H1 (cell line): ENCODE results near the gene EGF. TPM values are rescaled to one million over a fixed set of nuclear protein-coding genes. Genes with fewer than 3 reads are reported as not detected.
A peak's percentile ranks its signal among the peaks of the same experiment; 100 is the strongest.

Experiments used
- CTCF ChIA-PET: fragments of 300-600 bp; sonication (Branson Sonifier 250); formaldehyde crosslinking; loops from one replicate; lab custom pipeline; 2021; ENCODE audit not compliant: partially characterized antibody; lab: Charles Lee
- POLR2A ChIA-PET: fragments of 300-600 bp; sonication (Branson Sonifier 250); formaldehyde crosslinking; loops from one replicate; lab custom pipeline; 2021; ENCODE audit warnings: inconsistent platforms; ENCODE audit not compliant: partially characterized antibody; lab: Charles Lee
- DNase-seq, 2 experiments: peaks; one replicate each; pipeline versions ENCODE4 v3.0.0 to v3.0.0-alpha.2; 2010 to 2022; ENCODE audit warnings: low spot score in 2 of 2, low read depth in 1 of 2, mixed read lengths in 1 of 2
- FAIRE-seq: peaks from 2 replicates; lab custom pipeline; 2011; peaks lifted over from hg19 to GRCh38; lab: Jason Lieb, UNC
- H2AFZ ChIP-seq: 2 replicates; pipeline ENCODE4 v1.8.1; 2012; ENCODE audit warnings: low read length, inconsistent platforms
- H2AK5ac ChIP-seq: 2 replicates; pipeline ENCODE4 v1.6.1; 2013; ENCODE audit warnings: low read depth, low read length
- H2BK120ac ChIP-seq: replicated peaks from 2 replicates; pipeline ENCODE3; 2013; ENCODE audit warnings: low read depth, low read length, inconsistent platforms
- H2BK12ac ChIP-seq: 2 replicates; pipeline ENCODE4 v1.6.1; 2013; ENCODE audit warnings: low read depth, low read length
- H2BK15ac ChIP-seq: 2 replicates; pipeline ENCODE4 v1.6.1; 2013; ENCODE audit warnings: low read length
- H2BK20ac ChIP-seq: 2 replicates; pipeline ENCODE4 v1.6.1; 2013; ENCODE audit warnings: low read length
- H2BK5ac ChIP-seq: 2 replicates; pipeline ENCODE4 v1.6.1; 2013; ENCODE audit warnings: low read depth, low read length
- H3K14ac ChIP-seq: 2 replicates; pipeline ENCODE4 v1.6.1; 2013; ENCODE audit warnings: inconsistent platforms; ENCODE audit not compliant: insufficient read length
- H3K18ac ChIP-seq: 2 replicates; pipeline ENCODE4 v1.6.1; 2013; ENCODE audit warnings: low read length; ENCODE audit errors: extremely low read depth
- H3K23ac ChIP-seq: 2 replicates; pipeline ENCODE4 v1.6.1; 2013; ENCODE audit warnings: inconsistent platforms; ENCODE audit not compliant: insufficient read length
- H3K23me2 ChIP-seq: 2 replicates; pipeline ENCODE4 v1.6.1; 2013; ENCODE audit warnings: low read depth, low read length
- H3K27ac ChIP-seq: 2 replicates; pipeline ENCODE4 v1.6.1; 2011; ENCODE audit warnings: low read depth, low read length, inconsistent platforms
- H3K27me3 ChIP-seq, 4 experiments: replicated peaks in 1 of 4; 1 replicate in 1 of 4; 2 replicates in 3 of 4; pipeline versions ENCODE4 v1.6.1 to v1.8.1; 2011 to 2013; ENCODE audit warnings: low read length in 3 of 4, mild to moderate bottlenecking in 3 of 4, inconsistent platforms in 2 of 4, mixed read lengths in 2 of 4, moderate library complexity in 1 of 4; ENCODE audit not compliant: control insufficient read depth in 3 of 4, insufficient read depth in 3 of 4; ENCODE audit errors: extremely low read depth in 1 of 4
- H3K36me3 ChIP-seq, 4 experiments: 2 replicates each; pipeline versions ENCODE4 v1.6.1 to v1.8.1; 2011 to 2013; ENCODE audit warnings: mild to moderate bottlenecking in 4 of 4, low read length in 3 of 4, moderate library complexity in 2 of 4, control low read depth in 1 of 4, inconsistent platforms in 1 of 4; ENCODE audit not compliant: insufficient read depth in 4 of 4, control insufficient read depth in 2 of 4
- H3K4ac ChIP-seq: replicated peaks from 2 replicates; pipeline ENCODE3; 2013; ENCODE audit warnings: low read length, low read depth, mixed read lengths, inconsistent platforms; ENCODE audit not compliant: insufficient read length
- H3K4me1 ChIP-seq, 4 experiments: replicated peaks in 1 of 4; 1 replicate in 1 of 4; 2 replicates in 3 of 4; pipeline versions ENCODE4 v1.6.1 to v1.8.1; 2011 to 2013; ENCODE audit warnings: low read length in 3 of 4, inconsistent platforms in 2 of 4, mixed read lengths in 1 of 4; ENCODE audit not compliant: insufficient read depth in 4 of 4, control insufficient read depth in 3 of 4
- H3K4me2 ChIP-seq, 2 experiments: 2 replicates each; pipeline versions ENCODE4 v1.6.1 to v1.8.1; 2011 to 2013; ENCODE audit warnings: low read depth in 2 of 2, low read length in 2 of 2, control low read depth in 1 of 2, inconsistent platforms in 1 of 2, mild to moderate bottlenecking in 1 of 2; ENCODE audit not compliant: insufficient read depth in 1 of 2
- H3K4me3 ChIP-seq, 4 experiments: fragments of 200-600, 300-600 bp in 1 of 4; sonication (generic), shearing (Covaris generic), sonication (Bioruptor Twin) in 1 of 4; 2 replicates each; pipeline versions ENCODE4 v1.5.1 to v1.8.1; 2011 to 2016; ENCODE audit warnings: low read length in 4 of 4, low read depth in 3 of 4, control low read depth in 2 of 4, inconsistent platforms in 2 of 4, mild to moderate bottlenecking in 2 of 4, mixed read lengths in 1 of 4, moderate library complexity in 1 of 4; ENCODE audit not compliant: insufficient read depth in 2 of 4; ENCODE audit errors: extremely low read depth in 1 of 4
- H3K56ac ChIP-seq: replicated peaks from 2 replicates; pipeline ENCODE3; 2013; ENCODE audit warnings: low read depth, mild to moderate bottlenecking, mixed read lengths, low read length, inconsistent platforms; ENCODE audit not compliant: insufficient read length
- H3K79me1 ChIP-seq: 2 replicates; pipeline ENCODE4 v1.6.1; 2013; ENCODE audit warnings: low read depth, low read length, control low read depth
- H3K79me2 ChIP-seq, 2 experiments: 2 replicates each; pipeline versions ENCODE4 v1.6.1 to v1.8.1; 2012 to 2013; ENCODE audit warnings: low read length in 2 of 2, mild to moderate bottlenecking in 2 of 2, inconsistent platforms in 1 of 2; ENCODE audit not compliant: insufficient read depth in 2 of 2, control insufficient read depth in 1 of 2
- H3K9ac ChIP-seq, 4 experiments: replicated peaks in 1 of 4; 1 replicate in 1 of 4; 2 replicates in 3 of 4; pipeline versions ENCODE4 v1.6.1 to v1.8.1; 2011 to 2013; ENCODE audit warnings: low read depth in 3 of 4, low read length in 3 of 4, control low read depth in 2 of 4, mild to moderate bottlenecking in 2 of 4, moderate library complexity in 2 of 4, inconsistent platforms in 1 of 4; ENCODE audit errors: extremely low read depth in 1 of 4
- H3K9me3 ChIP-seq, 2 experiments: 2 replicates each; pipeline versions ENCODE4 v1.6.1 to v1.8.1; 2012 to 2013; ENCODE audit warnings: mild to moderate bottlenecking in 2 of 2, moderate library complexity in 2 of 2, control low read depth in 1 of 2, inconsistent platforms in 1 of 2, low read depth in 1 of 2, low read length in 1 of 2, mixed read lengths in 1 of 2; ENCODE audit not compliant: insufficient read depth in 2 of 2
- H4K20me1 ChIP-seq, 2 experiments: replicated peaks in 1 of 2; 2 replicates each; pipeline versions ENCODE3 to v1.8.1; 2011 to 2013; ENCODE audit warnings: inconsistent platforms in 2 of 2, low read length in 2 of 2, mild to moderate bottlenecking in 1 of 2; ENCODE audit not compliant: insufficient read depth in 2 of 2, control insufficient read depth in 1 of 2
- H4K5ac ChIP-seq: 2 replicates; pipeline ENCODE4 v1.6.1; 2013; ENCODE audit warnings: low read length, low read depth, mixed read lengths, inconsistent platforms; ENCODE audit not compliant: insufficient read length
- H4K8ac ChIP-seq: 2 replicates; pipeline ENCODE4 v1.8.0; 2013; ENCODE audit warnings: mild to moderate bottlenecking, moderate library complexity, low read length, inconsistent platforms; ENCODE audit not compliant: insufficient read depth; ENCODE audit errors: extremely low read depth
- H4K91ac ChIP-seq: replicated peaks from 2 replicates; pipeline ENCODE3; 2013; ENCODE audit warnings: low read length, mixed read lengths, inconsistent platforms; ENCODE audit not compliant: insufficient read length
- BCL11A ChIP-seq, 2 experiments: IDR thresholded peaks; one replicate each; pipeline ENCODE4 v1.6.1; 2011; ENCODE audit warnings: low read depth in 2 of 2, low read length in 2 of 2, mild to moderate bottlenecking in 2 of 2
- BRCA1 ChIP-seq: IDR thresholded peaks from 2 replicates; pipeline ENCODE4 v1.6.1; 2012; ENCODE audit warnings: low read depth, low read length, improper control_type of control experiment
- HDAC2 ChIP-seq, 2 experiments: fragments of 300-600 bp in 1 of 2; sonication (generic) in 1 of 2; IDR thresholded peaks; 2 replicates each; pipeline ENCODE4 v1.6.1; 2011 to 2012; ENCODE audit warnings: low read depth in 2 of 2, low read length in 2 of 2, mild to moderate bottlenecking in 2 of 2, moderate library complexity in 2 of 2, borderline replicate concordance in 1 of 2, inconsistent platforms in 1 of 2
- SIN3A ChIP-seq, 2 experiments: IDR thresholded peaks in 1 of 2; conservative IDR thresholded peaks in 1 of 2; 2 replicates each; pipeline ENCODE4 v1.6.1; 2011 to 2012; ENCODE audit warnings: low read length in 2 of 2, improper control_type of control experiment in 1 of 2, low read depth in 1 of 2, mild to moderate bottlenecking in 1 of 2
- SIX5 ChIP-seq: IDR thresholded peaks from 2 replicates; pipeline ENCODE4 v1.6.1; 2011; ENCODE audit warnings: mild to moderate bottlenecking, low read depth, low read length
- WGBS, 2 experiments: shearing (Covaris generic) in 1 of 2; methylation state at CpG; one replicate each; pipeline versions ENCODE4 v1.1.6 to v1.1.7; 2013 to 2015; ENCODE audit warnings: low lambda C conversion rate in 2 of 2, mixed read lengths in 2 of 2, inconsistent platforms in 1 of 2, low coverage in 1 of 2, missing lambda C conversion rate in 1 of 2; ENCODE audit not compliant: insufficient replicate concordance in 2 of 2, insufficient coverage in 1 of 2, insufficient read length in 1 of 2; ENCODE audit errors: extremely low coverage in 1 of 2, missing lambda C conversion rate in 1 of 2; 5-methylcytosine and 5-hydroxymethylcytosine counted together
- polyA plus RNA-seq, 7 experiments: library from polyadenylated mRNA; depleted of rRNA in 3 of 7; stranded (reverse) in 5 of 7; unstranded in 2 of 7; fragments of >200 nt in 5 of 7; fragments of 200-250 nt in 2 of 7; gene quantifications; 1 replicate in 5 of 7; 2 replicates in 1 of 7; 4 replicates in 1 of 7; pipeline versions ENCODE4 v1.2.1 to v1.2.3, GENCODE V29; 2011 to 2013; ENCODE audit warnings: missing spikeins in 2 of 7, mixed read lengths in 2 of 7
- total RNA-seq: library from RNA; stranded (reverse); fragmentation: NEBNext Ultra II Directional; extraction: Animal tissue kit (Norgen Biotek cat#: 25700); gene quantifications from 2 replicates; pipeline ENCODE4 v1.2.1, GENCODE V29; 2021
- TF ChIP-seq, protein P1 (sequence below), 3 experiments: IDR thresholded peaks; 1 replicate in 2 of 3; 2 replicates in 1 of 3; pipeline versions ENCODE4 v1.5.1 to v1.6.1; 2011; ENCODE audit warnings: low read length in 3 of 3, mild to moderate bottlenecking in 3 of 3, inconsistent platforms in 2 of 3, low read depth in 1 of 3, moderate library complexity in 1 of 3; ENCODE audit not compliant: insufficient read depth in 1 of 3; ENCODE audit errors: control extremely low read depth in 1 of 3

Gene EGF
- total and polyA plus RNA-seq, 2 of the 8 experiments (the other 6 are each of a cell fraction or from before 2014, with no cell fraction given) = 1.5 to 2.6 TPM

DNA sequence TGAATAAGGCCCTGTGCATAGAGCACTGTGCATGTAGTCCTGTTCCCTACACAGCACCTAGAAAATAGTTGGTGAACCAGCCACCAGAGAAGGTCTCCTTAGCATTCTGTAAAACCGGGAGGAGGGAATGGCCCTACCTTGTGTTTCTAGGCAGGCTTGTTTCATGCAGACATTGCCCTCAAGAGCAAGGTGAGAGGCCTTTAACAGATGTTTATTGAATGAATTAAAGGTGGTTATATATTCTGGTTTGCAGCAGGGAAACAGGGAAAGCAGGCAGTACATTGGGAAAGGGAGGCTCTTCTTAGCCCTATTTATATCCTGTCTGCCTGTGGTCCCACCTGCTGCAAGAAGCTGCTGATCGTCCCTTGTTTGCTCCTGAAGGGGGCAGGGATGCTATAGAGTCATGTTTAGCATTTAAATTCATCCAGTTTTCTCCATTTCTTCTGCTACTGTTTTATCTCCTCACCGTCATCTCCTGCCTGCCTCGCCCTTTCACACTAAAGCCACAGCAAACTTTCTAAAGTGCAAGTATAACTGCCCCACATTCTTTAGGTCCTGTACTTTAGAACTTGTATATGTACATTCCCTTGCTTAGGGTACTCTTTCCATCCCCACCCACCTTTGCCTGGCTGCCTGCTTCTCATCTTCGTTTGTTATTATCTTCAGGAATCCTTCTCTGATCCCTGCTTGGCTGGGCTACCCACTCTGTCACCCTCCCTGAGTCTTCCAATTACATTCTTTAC, 60.3 kb downstream of the EGF start:
- Histone ChIP-seq H3K14ac (no peak overlapping the region), H2BK12ac (peak overlapping the region; percentile 46; the same call in 1 of the 2 replicates), H3K56ac (no peak overlapping the region), H4K91ac (no peak overlapping the region), H3K23me2 (peaks cover 4% of the 10 kb centered on the region), H2BK20ac (no peak overlapping the region), H3K27me3 (no peaks in the 10 kb centered on the region), H3K4me1 (peaks cover 0 to 10% (median 4%) of the 10 kb centered on the region in 4 experiments; a peak in 3 of 7 replicates), H3K36me3 (no peaks in the 10 kb centered on the region), H4K20me1 (no peaks in the 10 kb centered on the region), H2AK5ac (no peak overlapping the region), H3K79me2 (no peaks in the 10 kb centered on the region), H2BK15ac (peak overlapping the region; percentile 36; the same call in 1 of the 2 replicates), H3K23ac (no peak overlapping the region), H2AFZ (peak overlapping the region; percentile 83), H4K8ac (no peak overlapping the region), H4K5ac (peak overlapping the region; percentile 27), H3K18ac (no peak overlapping the region; the same call in 1 of the 2 replicates), H3K4me2 (peak overlapping the region; percentile 59 to 85), H2BK120ac (no peak overlapping the region), H2BK5ac (0 out of 2 replicates have a peak overlapping the region, but pooled peaks have one; percentile 8), H3K9me3 (no peaks in the 10 kb centered on the region), H3K4me3 (peak overlapping the region in 2 of 4 experiments; percentile 7 to 40; a peak in 4 of 8 replicates), H3K9ac (no peak overlapping the region), H3K79me1 (no peaks in the 10 kb centered on the region), H3K4ac (no peak overlapping the region), H3K27ac (no peak overlapping the region; the same call in 1 of the 2 replicates)
- WGBS, 2 experiments = 45% methylated on average over 5 of the region's 5 CpGs; no CpG with 5 or more reads in 1 of the 2 experiments
- FAIRE-seq = no peak
- ChIA-PET CTCF (no interaction called here), POLR2A (no interaction called here)
- no peak for DNase-seq
- TF ChIP-seq SIN3A (conservative IDR thresholded peaks at IDR 0.05 in 1 of 2, IDR thresholded peaks at IDR 0.05 in 1 of 2; ENCODE audit: low read depth in 1 of 2, low read length in 2 of 2) = no peak
- TF ChIP-seq SIX5 = no peak
- TF ChIP-seq, protein P1, sequence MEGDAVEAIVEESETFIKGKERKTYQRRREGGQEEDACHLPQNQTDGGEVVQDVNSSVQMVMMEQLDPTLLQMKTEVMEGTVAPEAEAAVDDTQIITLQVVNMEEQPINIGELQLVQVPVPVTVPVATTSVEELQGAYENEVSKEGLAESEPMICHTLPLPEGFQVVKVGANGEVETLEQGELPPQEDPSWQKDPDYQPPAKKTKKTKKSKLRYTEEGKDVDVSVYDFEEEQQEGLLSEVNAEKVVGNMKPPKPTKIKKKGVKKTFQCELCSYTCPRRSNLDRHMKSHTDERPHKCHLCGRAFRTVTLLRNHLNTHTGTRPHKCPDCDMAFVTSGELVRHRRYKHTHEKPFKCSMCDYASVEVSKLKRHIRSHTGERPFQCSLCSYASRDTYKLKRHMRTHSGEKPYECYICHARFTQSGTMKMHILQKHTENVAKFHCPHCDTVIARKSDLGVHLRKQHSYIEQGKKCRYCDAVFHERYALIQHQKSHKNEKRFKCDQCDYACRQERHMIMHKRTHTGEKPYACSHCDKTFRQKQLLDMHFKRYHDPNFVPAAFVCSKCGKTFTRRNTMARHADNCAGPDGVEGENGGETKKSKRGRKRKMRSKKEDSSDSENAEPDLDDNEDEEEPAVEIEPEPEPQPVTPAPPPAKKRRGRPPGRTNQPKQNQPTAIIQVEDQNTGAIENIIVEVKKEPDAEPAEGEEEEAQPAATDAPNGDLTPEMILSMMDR (IDR thresholded peaks at IDR 0.05; ENCODE audit: control extremely low read depth in 1 of 3, insufficient read depth in 1 of 3, low read depth in 1 of 3, low read length in 3 of 3) = peak in 1 of 3 experiments; percentile 16; a peak in 1 of 4 replicates
- no peak for TF ChIP-seq BRCA1
- no peak for TF ChIP-seq HDAC2 (IDR thresholded peaks at IDR 0.05; ENCODE audit: borderline replicate concordance in 1 of 2, low read depth in 2 of 2, low read length in 2 of 2)
- no peak for TF ChIP-seq BCL11A (IDR thresholded peaks at IDR 0.05; ENCODE audit: low read depth in 2 of 2, low read length in 2 of 2)
